Skin of body (tissue), 2 donors: ENCODE results near the gene PTH2. TPM values are rescaled to one million over a fixed set of nuclear protein-coding genes. Genes with fewer than 3 reads are reported as not detected.
A peak's percentile ranks its signal among the peaks of the same experiment; 100 is the strongest.
"Not testable (repeated sequence)": the region's sequence is repeated elsewhere in the genome, so short reads cannot be mapped to it uniquely, and the experiment has no call there.

Experiments
- DNase-seq: peaks from one replicate; lab custom pipeline; 2025; lab: John Stamatoyannopoulos, UW
- total RNA-seq: library from RNA; depleted of rRNA; stranded (reverse); fragments of >200 nt; gene quantifications from one replicate; pipeline ENCODE4 v1.2.3, GENCODE V29; 2014

Gene PTH2
- total RNA-seq, 1 donor from 2014 or later = not detected

- DNase-seq = peak; percentile 8
Measured at GRCh38 chr19:49387936-49388372, 35.3 kb downstream of the PTH2 start, which contains the start of gene KASH5. TSS of gene KASH5 (plus strand) at chr19:49388249. CDS start at chr19:49390884, 2,635 bp downstream.

- no peak for DNase-seq
Measured at GRCh38 chr19:49383599-49383998, 39.6 kb downstream of the PTH2 start.

DNA sequence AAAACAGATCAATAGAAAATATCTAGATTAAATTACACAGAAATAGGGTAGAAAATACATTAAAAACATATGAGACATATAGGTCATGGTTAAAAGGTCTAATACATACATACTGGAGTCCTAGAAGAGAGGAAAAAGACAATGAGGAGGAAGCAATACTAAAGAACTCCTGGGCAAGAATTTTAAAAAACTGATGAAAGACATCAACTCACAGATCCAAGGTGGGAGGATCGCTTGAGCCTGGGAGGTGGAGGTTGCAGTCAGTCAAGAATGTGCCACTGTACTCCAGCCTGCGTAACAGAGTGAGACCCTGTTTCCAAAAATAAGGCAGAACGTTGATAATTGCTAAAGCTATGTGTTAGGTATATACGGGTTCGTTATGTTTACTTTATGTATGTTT lies 40.6 kb downstream of the PTH2 start:
- no peak for DNase-seq

- no peak for DNase-seq
Measured at GRCh38 chr19:49380391-49380790, 42.9 kb downstream of the PTH2 start.

- no peak for DNase-seq
Measured at GRCh38 chr19:49378512-49378911, 44.7 kb downstream of the PTH2 start.

GRCh38 chr19:49374665-49375434 lies 48.4 kb downstream of the PTH2 start:
- DNase-seq = no peak

- not testable (repeated sequence) for DNase-seq
Measured at GRCh38 chr19:49373174-49373573, 50.1 kb downstream of the PTH2 start.

Other genes with a start within 250 kb of the PTH2 start
- 0.20 TPM for gene SLC6A16, start 98.2 kb downstream of the PTH2 start, total RNA-seq
- gene CD37, start 88.0 kb downstream of the PTH2 start, total RNA-seq = 8.2 TPM
- gene TEAD2, start 61.0 kb downstream of the PTH2 start, total RNA-seq = 21.4 TPM
- gene DKKL1, start 59.6 kb downstream of the PTH2 start, total RNA-seq = not detected
- gene KASH5, start 35.2 kb downstream of the PTH2 start, total RNA-seq = not detected
- not detected for gene GFY, start 1.9 kb upstream of the PTH2 start, total RNA-seq
- gene SLC17A7, start 18.1 kb upstream of the PTH2 start, total RNA-seq = 0.59 TPM
- 49.7 TPM for gene PIH1D1, start 28.4 kb upstream of the PTH2 start, total RNA-seq
- gene ALDH16A1, start 29.8 kb upstream of the PTH2 start, total RNA-seq = 22.5 TPM
- gene FLT3LG, start 50.8 kb upstream of the PTH2 start, total RNA-seq = 1.3 TPM
- 3,296 TPM for gene RPL13A, start 64.2 kb upstream of the PTH2 start, total RNA-seq
- gene RPS11, start 73.0 kb upstream of the PTH2 start, total RNA-seq = 2,894 TPM
- 96.1 TPM for gene FCGRT, start 89.2 kb upstream of the PTH2 start, total RNA-seq
- gene RCN3, start 104.6 kb upstream of the PTH2 start, total RNA-seq = 71.9 TPM
- 28.4 TPM for gene NOSIP, start 157.1 kb upstream of the PTH2 start, total RNA-seq
- gene PRRG2, start 157.9 kb upstream of the PTH2 start, total RNA-seq = 2.8 TPM
- gene PRR12, start 167.7 kb upstream of the PTH2 start, total RNA-seq = 6.9 TPM
- 10.2 TPM for gene RRAS, start 216.7 kb upstream of the PTH2 start, total RNA-seq
- gene SCAF1, start 218.8 kb upstream of the PTH2 start, total RNA-seq = 8.5 TPM
- 42.6 TPM for gene IRF3, start 242.4 kb upstream of the PTH2 start, total RNA-seq
- 5.0 TPM for gene BCL2L12, start 242.5 kb upstream of the PTH2 start, total RNA-seq